ENCODE measurements around the gene SLC38A2.

- TF ChIP-seq, protein P1, sequence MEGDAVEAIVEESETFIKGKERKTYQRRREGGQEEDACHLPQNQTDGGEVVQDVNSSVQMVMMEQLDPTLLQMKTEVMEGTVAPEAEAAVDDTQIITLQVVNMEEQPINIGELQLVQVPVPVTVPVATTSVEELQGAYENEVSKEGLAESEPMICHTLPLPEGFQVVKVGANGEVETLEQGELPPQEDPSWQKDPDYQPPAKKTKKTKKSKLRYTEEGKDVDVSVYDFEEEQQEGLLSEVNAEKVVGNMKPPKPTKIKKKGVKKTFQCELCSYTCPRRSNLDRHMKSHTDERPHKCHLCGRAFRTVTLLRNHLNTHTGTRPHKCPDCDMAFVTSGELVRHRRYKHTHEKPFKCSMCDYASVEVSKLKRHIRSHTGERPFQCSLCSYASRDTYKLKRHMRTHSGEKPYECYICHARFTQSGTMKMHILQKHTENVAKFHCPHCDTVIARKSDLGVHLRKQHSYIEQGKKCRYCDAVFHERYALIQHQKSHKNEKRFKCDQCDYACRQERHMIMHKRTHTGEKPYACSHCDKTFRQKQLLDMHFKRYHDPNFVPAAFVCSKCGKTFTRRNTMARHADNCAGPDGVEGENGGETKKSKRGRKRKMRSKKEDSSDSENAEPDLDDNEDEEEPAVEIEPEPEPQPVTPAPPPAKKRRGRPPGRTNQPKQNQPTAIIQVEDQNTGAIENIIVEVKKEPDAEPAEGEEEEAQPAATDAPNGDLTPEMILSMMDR (IDR thresholded peaks at IDR 0.05) = no peak
- no peak for TF ChIP-seq POLR2A (IDR thresholded peaks at IDR 0.05)
Observed at GRCh38 chr12:46358325-46358700, 14.3 kb downstream of the SLC38A2 start.

All from lower leg skin (tissue), 3 donors.